NCI-H1092 (cell line): ENCODE measurements around the gene MOCS1.

Source experiments
- DNase-seq: peaks from one replicate; lab custom pipeline; 2025; lab: John Stamatoyannopoulos, UW

The MOCS1 gene

GRCh38 chr6:39948199-39948791 is 14.0 kb upstream of the MOCS1 start:
- DNase-seq: no peak

- DNase-seq: no peak
Observed at GRCh38 chr6:39947611-39948068, 13.4 kb upstream of the MOCS1 start.

DNA sequence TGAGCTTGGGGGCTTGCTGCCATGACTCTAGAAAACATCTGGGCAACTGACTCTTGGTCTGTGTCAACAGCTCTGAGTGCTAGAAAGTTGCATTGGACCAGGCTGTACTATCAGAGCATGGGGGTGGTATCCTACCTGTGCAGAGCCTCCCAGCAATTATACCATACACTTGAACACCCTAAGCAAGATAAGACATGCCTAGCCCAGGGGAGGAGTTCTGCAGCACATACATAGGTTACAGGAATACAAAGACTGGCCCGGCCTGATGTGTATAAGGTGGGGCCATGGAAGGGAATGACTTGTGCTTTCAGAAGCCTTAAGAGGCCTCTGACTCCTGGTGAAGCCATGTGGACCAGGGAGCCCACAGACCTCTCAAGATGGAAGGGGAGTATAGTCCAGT is 11.4 kb upstream of the MOCS1 start:
- DNase-seq: no peak

- no peak for DNase-seq
Observed at GRCh38 chr6:39942903-39943580, 8.8 kb upstream of the MOCS1 start.

- DNase-seq: no peak
Observed at GRCh38 chr6:39941820-39942219, 7.6 kb upstream of the MOCS1 start.

DNA sequence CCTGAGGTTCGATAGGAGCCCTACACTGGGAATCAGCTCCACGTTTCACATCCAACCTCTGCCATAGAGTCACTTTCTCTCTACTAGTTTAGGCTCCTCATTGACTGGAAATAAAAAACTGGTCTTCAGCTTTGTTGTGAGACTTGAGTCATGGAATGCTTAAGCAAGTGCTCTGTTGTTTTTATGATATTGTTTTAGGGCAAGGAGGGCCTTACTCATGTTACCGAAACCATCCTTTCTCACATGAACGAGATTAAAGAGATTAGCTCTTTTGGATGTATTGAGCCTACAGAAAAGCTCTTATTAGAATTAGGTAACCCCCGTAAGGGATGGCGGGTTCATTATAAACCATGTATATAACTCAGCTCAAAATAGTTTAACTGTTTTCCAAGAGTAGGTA is 6.9 kb upstream of the MOCS1 start:
- no peak for DNase-seq

DNA sequence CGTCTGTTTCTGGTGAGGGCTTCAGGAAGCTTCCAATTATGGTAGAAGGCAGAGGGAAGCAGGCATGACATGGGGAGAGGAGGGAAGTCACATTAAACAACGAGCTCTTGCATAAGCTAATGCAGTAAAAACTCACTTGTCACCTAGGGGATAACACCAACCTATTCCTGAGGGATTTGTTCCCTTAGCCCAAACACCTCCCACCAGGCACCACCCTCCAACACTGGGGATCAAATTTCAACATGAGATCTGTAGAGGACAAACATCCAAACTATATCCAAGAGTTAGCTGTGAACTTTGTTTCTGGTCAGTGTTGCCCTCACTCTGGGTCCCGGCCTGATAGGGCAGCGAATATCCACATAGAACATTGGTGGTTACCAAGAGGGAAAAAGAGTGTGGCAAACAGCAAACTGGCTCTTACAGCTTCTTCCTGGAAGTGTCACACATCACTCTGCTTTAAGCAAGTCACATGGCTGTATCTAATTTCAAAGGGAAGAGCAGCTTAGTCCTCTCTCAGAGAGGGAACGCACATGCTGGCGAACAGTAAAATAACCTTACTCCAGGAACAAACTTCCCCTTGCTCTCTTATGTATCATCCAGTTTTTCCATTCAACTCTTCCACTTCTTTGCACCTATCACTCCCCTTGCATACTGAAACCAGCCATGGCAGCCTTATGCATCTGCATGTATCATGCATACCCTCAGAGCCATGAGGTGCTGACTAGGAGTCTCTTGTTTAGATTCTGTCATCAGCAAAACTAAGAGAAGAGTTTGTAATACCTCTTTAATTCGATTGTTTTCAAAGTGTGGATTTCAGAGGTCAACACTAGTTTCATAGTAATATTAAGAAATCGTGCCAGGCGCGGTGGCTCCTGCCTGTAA is 4.8 kb upstream of the MOCS1 start:
- DNase-seq: no peak

GRCh38 chr6:39937686-39938333 is 3.5 kb upstream of the MOCS1 start:
- DNase-seq: no peak

DNA sequence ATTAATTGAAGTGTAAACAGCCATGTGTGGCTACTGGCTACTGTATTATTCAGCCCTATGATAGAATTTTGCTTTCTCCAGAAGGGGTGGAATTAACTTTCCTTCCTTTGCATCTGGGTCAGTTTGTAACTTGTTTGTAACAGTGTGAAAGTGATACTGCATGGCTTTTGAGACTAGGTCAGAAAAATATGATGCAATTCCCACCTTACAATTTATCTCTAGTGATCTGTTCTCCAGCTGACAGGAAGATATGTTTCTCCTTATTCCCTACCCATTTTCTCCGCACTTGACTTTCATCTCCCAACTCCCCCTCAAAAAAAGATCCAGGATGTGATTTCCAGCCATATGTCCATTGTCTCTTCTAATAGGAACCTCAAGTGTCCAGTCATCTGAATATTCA is 2.6 kb upstream of the MOCS1 start:
- DNase-seq: no peak

DNA sequence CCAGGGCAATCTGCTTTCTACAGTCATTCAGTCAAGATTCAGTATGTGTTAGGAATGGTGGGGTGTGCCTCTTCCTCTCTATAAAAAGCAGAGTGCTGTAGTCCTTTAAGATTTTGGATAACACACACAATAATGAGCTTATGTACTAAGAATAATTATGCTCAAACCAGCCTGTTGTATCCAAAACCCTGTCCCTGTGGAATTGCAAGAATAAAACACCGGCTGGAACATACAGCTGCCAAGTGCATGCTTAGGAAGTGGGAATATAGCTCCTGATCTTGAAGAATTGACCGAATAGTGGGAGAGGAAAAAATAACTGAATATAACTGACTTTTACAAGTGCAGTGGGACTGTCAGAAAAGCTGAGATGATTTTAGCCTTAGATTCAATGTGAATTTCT is 979 bp upstream of the MOCS1 start:
- no peak for DNase-seq

- DNase-seq: no peak
Observed at GRCh38 chr6:39933669-39934130, 562 bp downstream of the MOCS1 start.

- DNase-seq: no peak
Observed at GRCh38 chr6:39932386-39932910, 1.8 kb downstream of the MOCS1 start.

DNA sequence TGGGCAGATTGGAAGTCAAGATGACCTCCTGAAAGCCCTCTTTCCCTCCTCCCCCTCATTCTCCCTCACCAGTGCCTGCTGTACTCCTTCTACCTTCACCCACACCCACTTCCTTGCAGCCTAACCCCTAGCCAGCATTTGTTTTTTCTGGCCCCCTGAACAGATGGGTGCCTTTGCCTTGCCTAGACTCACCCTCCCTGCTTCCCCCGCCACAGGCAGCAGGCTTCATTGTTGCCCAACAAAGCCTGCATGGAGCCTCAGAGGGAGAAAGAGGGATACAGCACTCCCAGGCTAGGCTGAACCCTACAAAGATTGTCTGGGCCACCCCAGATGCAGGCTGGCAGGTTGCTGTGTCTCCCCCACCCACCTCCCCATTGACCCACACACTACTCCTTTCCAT is 2.7 kb downstream of the MOCS1 start:
- no peak for DNase-seq

GRCh38 chr6:39930540-39930939 is 3.7 kb downstream of the MOCS1 start:
- no peak for DNase-seq

- no peak for DNase-seq
Observed at GRCh38 chr6:39929733-39930461, 4.4 kb downstream of the MOCS1 start.

DNA sequence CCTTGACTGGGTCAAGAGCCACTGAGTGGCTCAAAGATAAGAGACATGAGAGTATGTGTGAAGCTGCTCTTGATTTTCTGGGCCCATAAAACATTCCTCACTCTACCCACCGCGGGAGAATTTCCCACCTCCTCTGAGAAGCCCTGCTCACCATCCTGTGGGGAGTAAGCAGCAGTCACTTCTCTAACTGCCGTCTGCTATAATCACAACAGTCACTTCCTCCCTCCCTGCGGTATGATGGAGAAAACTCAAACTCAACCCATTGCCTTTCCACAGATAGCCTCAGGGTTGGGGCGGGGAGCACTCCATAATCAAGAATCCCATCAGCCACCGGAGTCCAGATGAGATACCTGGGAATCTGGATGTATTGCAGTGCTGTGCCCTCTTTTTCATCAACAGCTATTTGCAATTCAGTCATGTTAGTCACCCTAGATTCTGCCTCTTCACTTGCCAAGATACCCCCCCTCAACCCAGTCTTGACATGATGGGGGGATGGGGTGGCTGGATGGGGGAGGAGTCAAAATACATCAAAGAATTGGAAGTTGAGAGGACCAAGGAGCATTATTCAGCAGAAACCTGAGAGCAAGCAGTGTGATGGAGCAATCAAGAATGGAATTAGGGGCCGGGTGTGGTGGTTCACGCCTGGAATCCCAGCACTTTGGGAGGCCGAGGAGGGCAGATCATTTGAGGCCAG is 5.1 kb downstream of the MOCS1 start:
- DNase-seq: no peak

DNA sequence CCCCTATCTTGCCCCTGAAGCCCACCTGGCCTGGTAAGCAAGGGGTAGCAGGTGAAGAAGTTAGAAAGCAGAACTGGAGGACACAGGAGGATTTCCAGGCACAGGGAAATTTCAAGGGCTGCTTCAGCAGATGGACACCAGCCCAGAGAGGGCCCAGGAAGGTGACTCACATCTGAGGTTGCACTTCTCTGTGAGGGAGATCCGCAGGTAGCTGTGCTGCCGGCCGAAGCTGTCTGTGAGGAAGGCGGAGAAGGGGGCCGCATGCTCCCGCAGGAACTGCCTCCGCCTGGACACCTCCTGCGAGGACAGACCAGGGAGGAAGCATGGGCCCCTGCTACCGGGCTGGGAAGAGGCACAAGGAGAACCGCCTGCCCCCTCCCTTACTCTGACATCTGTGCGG is 7.1 kb downstream of the MOCS1 start:
- DNase-seq: no peak

DNA sequence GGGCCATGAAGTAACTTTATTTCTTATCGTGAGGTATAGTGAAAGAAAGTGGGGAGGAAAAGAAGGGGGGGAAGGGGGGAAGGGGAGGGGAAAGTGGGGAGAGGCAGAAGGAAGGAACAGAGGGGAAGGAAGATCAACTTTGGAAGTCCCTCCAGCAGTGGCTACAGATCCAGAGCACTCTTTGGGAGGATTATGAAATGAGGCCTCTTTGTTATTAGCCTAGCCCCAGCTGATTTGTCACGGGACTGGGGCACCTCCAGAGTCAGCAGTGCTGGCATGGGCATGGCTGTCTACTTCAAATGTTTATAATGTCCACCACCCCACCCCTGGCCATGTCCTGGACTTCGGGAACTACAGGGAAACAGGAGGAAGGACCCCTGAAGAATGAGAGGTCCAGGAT is 7.6 kb downstream of the MOCS1 start:
- no peak for DNase-seq

- no peak for DNase-seq
Observed at GRCh38 chr6:39925931-39926290, 8.4 kb downstream of the MOCS1 start.

GRCh38 chr6:39925191-39925930 is 8.9 kb downstream of the MOCS1 start:
- DNase-seq: no peak
